NCI-H526 (cell line): ENCODE data around the gene TAS2R30.
A peak's percentile ranks its signal among the peaks of the same experiment; 100 is the strongest.

Source experiments
- DNase-seq, 2 experiments: peaks; one replicate each; lab custom pipeline; 2025; lab: John Stamatoyannopoulos, UW

Gene TAS2R30

DNA sequence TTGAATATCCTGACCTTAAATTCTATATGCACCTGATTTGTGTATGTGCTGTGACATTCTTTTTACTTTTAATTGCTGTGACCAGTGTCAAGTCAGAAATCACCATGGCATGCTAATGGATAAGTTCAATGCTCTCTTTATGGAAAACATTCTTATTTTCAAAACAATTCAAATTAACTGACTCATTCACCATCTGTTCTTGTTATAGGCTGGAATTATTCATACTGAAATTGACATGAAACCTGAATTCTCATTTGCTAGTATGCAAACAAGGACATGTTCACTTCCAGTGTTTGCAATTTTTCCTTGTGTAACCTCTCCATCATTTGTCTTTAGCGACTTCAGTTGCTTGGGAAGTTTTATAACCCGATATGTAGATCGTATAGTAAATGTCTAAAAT, at the start of gene TAS2R30:
TAS2R30 (minus strand) TSS at position 340 of the 400 bp plus-strand sequence. CDS start 400 bp downstream, outside the sequence.
- peak in 1 of 2 experiments; percentile 37 for DNase-seq

- DNase-seq = peak in 1 of 2 experiments; percentile 6
These were observed 48.6 kb upstream of the TAS2R30 start for GRCh38 chr12:11183011-11183410.

GRCh38 chr12:11182529-11182928, 48.1 kb upstream of the TAS2R30 start:
- DNase-seq = no peak

GRCh38 chr12:11178250-11178649, 43.8 kb upstream of the TAS2R30 start:
- DNase-seq = no peak

- DNase-seq = no peak
These were observed 39.6 kb upstream of the TAS2R30 start for GRCh38 chr12:11174022-11174421.

DNA sequence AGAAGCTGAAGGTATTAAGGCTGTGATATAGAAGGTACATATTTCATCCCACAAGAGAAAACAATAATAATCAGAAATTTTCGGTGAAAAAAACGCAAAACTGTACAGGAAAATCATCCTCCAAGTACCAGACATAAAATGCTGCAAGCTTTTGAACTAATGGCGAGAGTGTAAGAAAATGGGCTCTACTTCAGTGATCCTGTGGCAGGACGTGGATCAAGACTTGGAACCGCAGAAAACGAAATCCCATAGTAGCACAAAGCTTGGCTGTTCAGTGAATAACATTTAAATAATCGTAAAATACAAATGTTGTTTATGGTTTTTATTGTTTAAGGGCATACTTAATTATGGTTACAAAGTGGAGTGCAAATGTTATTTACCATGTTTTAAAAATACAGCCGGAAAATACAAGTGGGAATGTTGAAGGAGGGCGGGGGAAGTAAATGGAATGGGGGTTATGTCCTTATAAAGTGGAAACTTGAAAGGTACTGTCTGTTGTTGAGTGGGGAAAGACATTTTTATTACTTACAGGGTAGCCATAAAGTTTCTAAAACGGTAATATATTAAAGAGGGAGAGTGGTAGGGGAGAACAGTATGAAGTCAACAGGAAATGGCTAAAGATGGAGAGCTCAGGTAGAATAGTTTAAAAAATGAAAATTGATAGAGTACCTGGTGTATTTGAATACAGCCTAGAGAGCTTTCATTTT, 37.7 kb upstream of the TAS2R30 start:
- peak; percentile 31 to 38 for DNase-seq

- peak; percentile 91 to 98 for DNase-seq
These were observed 36.9 kb upstream of the TAS2R30 start, which contains the start of gene SMIM10L1 for GRCh38 chr12:11171145-11171968. Gene SMIM10L1, plus strand, starts transcription at chr12:11171194. Its CDS starts 163 bp downstream, at chr12:11171357.

- DNase-seq = no peak
These were observed 36.3 kb upstream of the TAS2R30 start for GRCh38 chr12:11170810-11171144.

DNA sequence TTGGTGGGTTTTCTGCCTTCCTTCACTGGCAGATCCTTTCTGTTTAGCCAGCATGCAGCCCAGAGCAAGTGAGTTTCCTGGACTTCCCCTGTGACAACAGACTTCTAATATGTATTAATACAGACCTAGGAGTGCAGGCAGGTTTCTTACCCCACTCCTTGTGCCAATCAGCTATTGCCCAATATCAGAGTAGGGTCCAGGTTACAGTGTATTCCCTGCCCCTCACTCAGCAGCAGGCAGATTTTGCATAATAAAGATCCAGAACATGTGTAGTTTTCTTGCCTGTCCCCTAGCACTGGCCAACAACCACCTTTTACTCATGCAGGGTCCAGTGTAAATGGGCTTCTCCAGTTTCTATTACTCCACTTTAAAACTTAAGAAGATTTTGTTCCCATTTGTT, 31.9 kb upstream of the TAS2R30 start:
- DNase-seq = no peak

DNA sequence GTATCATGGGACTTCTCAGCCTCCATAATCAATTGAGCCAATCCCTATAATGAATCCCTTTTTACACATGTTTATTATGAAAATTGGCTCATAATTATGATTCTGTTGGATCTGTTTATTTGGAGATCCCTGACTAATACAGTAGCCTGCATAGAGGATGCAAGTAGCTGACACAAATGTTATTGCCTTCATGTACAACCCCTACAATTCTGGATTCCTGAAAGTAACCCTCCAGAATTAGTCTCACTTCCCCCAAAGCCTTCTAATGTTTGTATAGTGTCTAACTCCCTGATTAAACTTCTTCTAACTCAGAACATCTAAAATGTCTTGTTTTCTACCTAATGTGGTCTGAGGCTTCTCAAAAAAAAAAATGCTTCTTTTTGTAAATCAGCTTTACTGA, 29.9 kb upstream of the TAS2R30 start:
- DNase-seq = no peak

- DNase-seq = no peak
These were observed 28.1 kb upstream of the TAS2R30 start for GRCh38 chr12:11162502-11162901.

GRCh38 chr12:11158885-11159444, 24.5 kb upstream of the TAS2R30 start:
- no peak for DNase-seq

DNA sequence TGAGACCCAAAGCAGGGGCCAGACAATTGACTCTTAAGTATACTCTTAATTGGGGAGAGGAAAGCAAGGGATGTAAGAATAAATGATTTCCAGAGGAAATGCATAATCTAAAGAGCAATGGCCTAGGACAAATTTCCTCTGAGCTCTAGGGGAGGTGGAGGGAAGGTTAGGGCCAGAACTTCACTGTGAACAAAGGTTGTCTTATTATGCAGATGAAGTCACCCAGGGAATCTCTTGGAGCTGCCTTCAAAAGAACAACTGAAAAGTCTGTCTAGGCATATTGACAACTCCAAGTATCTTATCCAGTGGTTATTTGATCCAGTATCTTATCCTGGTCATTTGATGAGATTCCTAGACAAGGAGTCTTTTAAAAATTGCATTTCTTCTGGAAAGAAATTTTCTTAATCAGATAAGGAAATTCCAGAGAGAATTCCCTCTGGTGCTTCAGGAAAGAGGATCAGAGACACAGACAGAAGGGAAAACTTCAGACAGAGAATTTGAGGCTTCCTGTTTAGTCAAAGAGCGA, 20.0 kb upstream of the TAS2R30 start:
- DNase-seq = no peak

- DNase-seq = no peak
These were observed 18.3 kb upstream of the TAS2R30 start for GRCh38 chr12:11152725-11153124.

DNA sequence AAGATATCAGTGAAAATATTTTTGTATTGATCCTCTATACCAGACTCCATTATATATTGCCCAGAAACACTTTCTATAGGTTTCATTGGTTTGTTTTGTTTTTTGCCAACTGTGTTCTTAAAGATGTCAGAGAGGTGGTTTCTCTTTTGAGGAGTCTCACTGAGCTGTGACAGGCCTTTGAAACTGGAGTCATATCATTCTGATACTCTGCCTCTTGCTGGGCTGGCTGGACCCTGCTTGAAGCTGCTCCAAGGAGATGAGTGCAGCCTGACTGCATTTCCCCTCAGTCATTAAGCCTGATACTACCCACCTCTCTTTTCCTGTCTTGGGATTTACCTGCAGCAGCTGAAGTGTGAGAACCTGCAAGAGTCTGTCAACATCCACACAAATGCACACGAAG, 16.4 kb upstream of the TAS2R30 start:
- no peak for DNase-seq

DNA sequence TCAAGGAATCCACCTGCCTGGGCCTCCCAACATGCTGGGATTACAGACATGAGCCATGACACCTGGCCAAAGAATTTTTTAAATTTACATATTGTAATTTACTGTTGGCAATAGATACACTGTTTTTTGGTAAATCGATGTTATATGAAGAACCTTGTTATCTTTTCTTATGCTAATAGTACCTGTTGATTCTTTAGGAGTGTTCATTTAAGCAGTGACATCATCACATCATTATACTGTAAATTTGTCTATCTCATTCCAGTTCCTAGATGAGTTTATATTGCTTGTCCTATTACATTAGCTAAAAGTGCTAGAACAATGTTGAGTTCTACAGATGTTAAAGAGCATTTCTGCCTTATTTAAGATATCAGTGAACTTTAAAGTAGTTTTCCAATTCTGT, 13.0 kb upstream of the TAS2R30 start:
- no peak for DNase-seq

DNA sequence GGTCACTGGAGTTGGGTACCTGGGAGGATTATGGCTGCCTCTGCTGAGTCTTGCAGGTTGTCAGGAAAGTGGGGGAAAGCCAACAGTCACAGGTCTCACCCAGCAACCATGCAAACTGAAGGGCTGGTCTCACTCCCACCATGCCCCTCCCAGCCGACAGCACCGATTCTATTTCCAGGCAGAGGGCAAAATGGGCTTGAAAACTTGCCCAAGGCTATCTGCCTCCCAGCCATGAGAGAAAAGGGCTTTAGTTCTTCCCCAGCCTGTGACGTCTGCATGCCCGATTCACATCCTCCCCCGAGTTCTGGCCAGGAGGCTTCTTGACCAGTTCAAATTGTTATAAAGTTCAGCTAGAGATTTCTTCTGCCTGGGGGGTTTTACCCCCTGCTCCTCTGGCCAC, 9.9 kb upstream of the TAS2R30 start:
- DNase-seq = no peak

DNA sequence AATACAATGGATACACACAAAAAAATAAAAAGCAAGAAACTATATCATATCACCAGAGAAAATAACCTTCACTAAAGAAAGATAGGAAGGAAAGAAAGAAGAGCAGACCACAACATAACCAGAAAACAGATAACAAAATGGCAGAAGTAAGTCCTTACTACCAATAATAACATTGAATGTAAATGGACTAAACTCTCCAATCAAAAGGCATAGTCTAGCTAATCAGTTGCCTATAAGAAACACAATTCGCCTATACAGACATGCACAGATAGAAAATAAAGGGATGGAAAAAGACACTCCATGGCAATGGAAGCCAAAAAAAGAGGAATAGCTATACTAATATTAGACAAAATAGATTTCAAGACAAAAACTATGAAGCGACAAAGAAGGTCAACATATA, 8.9 kb upstream of the TAS2R30 start:
- DNase-seq = no peak

GRCh38 chr12:11136075-11136474, 1.6 kb upstream of the TAS2R30 start:
- no peak for DNase-seq

GRCh38 chr12:11133816-11134215, 628 bp downstream of the TAS2R30 start:
- no peak for DNase-seq

DNA sequence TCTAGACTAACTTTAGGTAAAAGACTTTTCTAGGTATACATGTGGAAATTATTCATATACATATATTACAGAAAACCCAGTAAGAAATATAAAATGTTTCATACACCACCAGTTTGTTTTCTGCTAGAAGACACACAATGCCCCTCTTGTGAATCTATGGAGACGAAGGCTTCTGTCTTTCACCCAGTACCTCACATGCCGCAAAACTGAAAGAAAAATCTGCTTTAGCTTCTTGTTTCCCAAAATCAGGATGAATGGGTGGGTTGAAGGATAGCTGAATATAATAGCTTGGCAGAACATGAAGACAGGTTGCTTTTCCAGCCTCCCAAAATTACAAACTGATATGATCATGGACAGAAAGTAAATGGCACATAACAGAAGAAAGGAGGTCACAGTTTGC, 1.3 kb downstream of the TAS2R30 start:
- no peak for DNase-seq

DNA sequence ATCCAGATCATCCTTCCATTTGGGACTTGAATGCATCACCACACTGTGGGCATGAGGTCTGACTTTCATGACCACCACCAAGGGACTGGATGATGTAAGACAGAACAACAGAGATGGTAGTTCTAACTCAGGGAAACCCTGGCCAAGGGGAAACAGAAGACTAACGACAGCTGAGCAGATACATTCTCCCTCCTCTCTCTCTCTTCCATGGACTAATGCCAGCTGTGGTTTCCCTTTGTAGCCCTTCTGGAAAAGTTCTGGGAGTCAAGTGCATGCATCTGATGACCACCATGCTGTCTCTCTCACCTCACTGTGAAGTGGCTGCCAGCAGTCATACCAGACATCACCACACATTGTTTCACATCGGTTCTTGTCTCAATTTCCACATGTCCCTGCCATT, 3.4 kb downstream of the TAS2R30 start:
- DNase-seq = no peak

DNA sequence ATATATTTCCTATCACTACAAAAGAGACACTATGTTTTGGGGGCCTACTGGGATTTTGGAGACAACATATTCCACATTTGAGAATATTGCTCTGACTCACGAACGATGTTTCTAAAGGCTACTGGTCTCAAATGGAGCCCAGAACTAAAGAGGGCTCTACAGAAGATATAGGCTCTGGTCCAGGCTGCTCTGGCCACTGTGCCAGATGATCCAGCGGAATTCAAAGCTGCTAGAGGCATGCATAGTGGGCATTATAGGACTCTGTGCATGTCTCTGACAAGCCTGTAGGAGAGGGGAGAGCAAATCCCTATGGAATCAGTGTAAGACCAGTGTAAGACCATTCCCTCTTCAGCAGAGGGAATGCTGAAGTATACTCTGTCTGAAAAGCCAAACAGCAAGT, 4.1 kb downstream of the TAS2R30 start:
- no peak for DNase-seq
